H1 (cell line): ENCODE results near the gene UGT1A10. TPM values are rescaled to one million over a fixed set of nuclear protein-coding genes. Genes with fewer than 3 reads are reported as not detected.

Experiments used
- CTCF ChIA-PET: fragments of 300-600 bp; sonication (Branson Sonifier 250); formaldehyde crosslinking; loops from one replicate; lab custom pipeline; 2021; ENCODE audit not compliant: partially characterized antibody; lab: Charles Lee
- POLR2A ChIA-PET: fragments of 300-600 bp; sonication (Branson Sonifier 250); formaldehyde crosslinking; loops from one replicate; lab custom pipeline; 2021; ENCODE audit warnings: inconsistent platforms; ENCODE audit not compliant: partially characterized antibody; lab: Charles Lee
- DNase-seq, 2 experiments: peaks; one replicate each; pipeline versions ENCODE4 v3.0.0 to v3.0.0-alpha.2; 2010 to 2022; ENCODE audit warnings: low spot score in 2 of 2, low read depth in 1 of 2, mixed read lengths in 1 of 2
- FAIRE-seq: peaks from 2 replicates; lab custom pipeline; 2011; peaks lifted over from hg19 to GRCh38; lab: Jason Lieb, UNC
- H2AFZ ChIP-seq: 2 replicates; pipeline ENCODE4 v1.8.1; 2012; ENCODE audit warnings: low read length, inconsistent platforms
- H2AK5ac ChIP-seq: 2 replicates; pipeline ENCODE4 v1.6.1; 2013; ENCODE audit warnings: low read depth, low read length
- H2BK120ac ChIP-seq: replicated peaks from 2 replicates; pipeline ENCODE3; 2013; ENCODE audit warnings: low read depth, low read length, inconsistent platforms
- H2BK12ac ChIP-seq: 2 replicates; pipeline ENCODE4 v1.6.1; 2013; ENCODE audit warnings: low read depth, low read length
- H2BK15ac ChIP-seq: 2 replicates; pipeline ENCODE4 v1.6.1; 2013; ENCODE audit warnings: low read length
- H2BK20ac ChIP-seq: 2 replicates; pipeline ENCODE4 v1.6.1; 2013; ENCODE audit warnings: low read length
- H2BK5ac ChIP-seq: 2 replicates; pipeline ENCODE4 v1.6.1; 2013; ENCODE audit warnings: low read depth, low read length
- H3K14ac ChIP-seq: 2 replicates; pipeline ENCODE4 v1.6.1; 2013; ENCODE audit warnings: inconsistent platforms; ENCODE audit not compliant: insufficient read length
- H3K18ac ChIP-seq: 2 replicates; pipeline ENCODE4 v1.6.1; 2013; ENCODE audit warnings: low read length; ENCODE audit errors: extremely low read depth
- H3K23ac ChIP-seq: 2 replicates; pipeline ENCODE4 v1.6.1; 2013; ENCODE audit warnings: inconsistent platforms; ENCODE audit not compliant: insufficient read length
- H3K23me2 ChIP-seq: 2 replicates; pipeline ENCODE4 v1.6.1; 2013; ENCODE audit warnings: low read depth, low read length
- H3K27ac ChIP-seq: 2 replicates; pipeline ENCODE4 v1.6.1; 2011; ENCODE audit warnings: low read depth, low read length, inconsistent platforms
- H3K27me3 ChIP-seq, 4 experiments: replicated peaks in 1 of 4; 1 replicate in 1 of 4; 2 replicates in 3 of 4; pipeline versions ENCODE4 v1.6.1 to v1.8.1; 2011 to 2013; ENCODE audit warnings: low read length in 3 of 4, mild to moderate bottlenecking in 3 of 4, inconsistent platforms in 2 of 4, mixed read lengths in 2 of 4, moderate library complexity in 1 of 4; ENCODE audit not compliant: control insufficient read depth in 3 of 4, insufficient read depth in 3 of 4; ENCODE audit errors: extremely low read depth in 1 of 4
- H3K36me3 ChIP-seq, 4 experiments: 2 replicates each; pipeline versions ENCODE4 v1.6.1 to v1.8.1; 2011 to 2013; ENCODE audit warnings: mild to moderate bottlenecking in 4 of 4, low read length in 3 of 4, moderate library complexity in 2 of 4, control low read depth in 1 of 4, inconsistent platforms in 1 of 4; ENCODE audit not compliant: insufficient read depth in 4 of 4, control insufficient read depth in 2 of 4
- H3K4ac ChIP-seq: replicated peaks from 2 replicates; pipeline ENCODE3; 2013; ENCODE audit warnings: low read length, low read depth, mixed read lengths, inconsistent platforms; ENCODE audit not compliant: insufficient read length
- H3K4me1 ChIP-seq, 4 experiments: replicated peaks in 1 of 4; 1 replicate in 1 of 4; 2 replicates in 3 of 4; pipeline versions ENCODE4 v1.6.1 to v1.8.1; 2011 to 2013; ENCODE audit warnings: low read length in 3 of 4, inconsistent platforms in 2 of 4, mixed read lengths in 1 of 4; ENCODE audit not compliant: insufficient read depth in 4 of 4, control insufficient read depth in 3 of 4
- H3K4me2 ChIP-seq, 2 experiments: 2 replicates each; pipeline versions ENCODE4 v1.6.1 to v1.8.1; 2011 to 2013; ENCODE audit warnings: low read depth in 2 of 2, low read length in 2 of 2, control low read depth in 1 of 2, inconsistent platforms in 1 of 2, mild to moderate bottlenecking in 1 of 2; ENCODE audit not compliant: insufficient read depth in 1 of 2
- H3K4me3 ChIP-seq, 4 experiments: fragments of 200-600, 300-600 bp in 1 of 4; sonication (generic), shearing (Covaris generic), sonication (Bioruptor Twin) in 1 of 4; 2 replicates each; pipeline versions ENCODE4 v1.5.1 to v1.8.1; 2011 to 2016; ENCODE audit warnings: low read length in 4 of 4, low read depth in 3 of 4, control low read depth in 2 of 4, inconsistent platforms in 2 of 4, mild to moderate bottlenecking in 2 of 4, mixed read lengths in 1 of 4, moderate library complexity in 1 of 4; ENCODE audit not compliant: insufficient read depth in 2 of 4; ENCODE audit errors: extremely low read depth in 1 of 4
- H3K56ac ChIP-seq: replicated peaks from 2 replicates; pipeline ENCODE3; 2013; ENCODE audit warnings: low read depth, mild to moderate bottlenecking, mixed read lengths, low read length, inconsistent platforms; ENCODE audit not compliant: insufficient read length
- H3K79me1 ChIP-seq: 2 replicates; pipeline ENCODE4 v1.6.1; 2013; ENCODE audit warnings: low read depth, low read length, control low read depth
- H3K79me2 ChIP-seq, 2 experiments: 2 replicates each; pipeline versions ENCODE4 v1.6.1 to v1.8.1; 2012 to 2013; ENCODE audit warnings: low read length in 2 of 2, mild to moderate bottlenecking in 2 of 2, inconsistent platforms in 1 of 2; ENCODE audit not compliant: insufficient read depth in 2 of 2, control insufficient read depth in 1 of 2
- H3K9ac ChIP-seq, 4 experiments: replicated peaks in 1 of 4; 1 replicate in 1 of 4; 2 replicates in 3 of 4; pipeline versions ENCODE4 v1.6.1 to v1.8.1; 2011 to 2013; ENCODE audit warnings: low read depth in 3 of 4, low read length in 3 of 4, control low read depth in 2 of 4, mild to moderate bottlenecking in 2 of 4, moderate library complexity in 2 of 4, inconsistent platforms in 1 of 4; ENCODE audit errors: extremely low read depth in 1 of 4
- H3K9me3 ChIP-seq, 2 experiments: 2 replicates each; pipeline versions ENCODE4 v1.6.1 to v1.8.1; 2012 to 2013; ENCODE audit warnings: mild to moderate bottlenecking in 2 of 2, moderate library complexity in 2 of 2, control low read depth in 1 of 2, inconsistent platforms in 1 of 2, low read depth in 1 of 2, low read length in 1 of 2, mixed read lengths in 1 of 2; ENCODE audit not compliant: insufficient read depth in 2 of 2
- H4K20me1 ChIP-seq, 2 experiments: replicated peaks in 1 of 2; 2 replicates each; pipeline versions ENCODE3 to v1.8.1; 2011 to 2013; ENCODE audit warnings: inconsistent platforms in 2 of 2, low read length in 2 of 2, mild to moderate bottlenecking in 1 of 2; ENCODE audit not compliant: insufficient read depth in 2 of 2, control insufficient read depth in 1 of 2
- H4K5ac ChIP-seq: 2 replicates; pipeline ENCODE4 v1.6.1; 2013; ENCODE audit warnings: low read length, low read depth, mixed read lengths, inconsistent platforms; ENCODE audit not compliant: insufficient read length
- H4K8ac ChIP-seq: 2 replicates; pipeline ENCODE4 v1.8.0; 2013; ENCODE audit warnings: mild to moderate bottlenecking, moderate library complexity, low read length, inconsistent platforms; ENCODE audit not compliant: insufficient read depth; ENCODE audit errors: extremely low read depth
- H4K91ac ChIP-seq: replicated peaks from 2 replicates; pipeline ENCODE3; 2013; ENCODE audit warnings: low read length, mixed read lengths, inconsistent platforms; ENCODE audit not compliant: insufficient read length
- BACH1 ChIP-seq: IDR thresholded peaks from 2 replicates; pipeline ENCODE4 v1.6.1; 2012; ENCODE audit warnings: low read length, improper control_type of control experiment
- CBX5 ChIP-seq: fragments of 300-800, 300-1000 bp; sonication (generic); IDR thresholded peaks from 2 replicates; pipeline ENCODE4 v1.7.1; 2016; ENCODE audit warnings: antibody characterized with exemption, low read length, low read depth
- CHD2 ChIP-seq: IDR thresholded peaks from 2 replicates; pipeline ENCODE4 v1.6.1; 2012; ENCODE audit warnings: low read length, improper control_type of control experiment
- RFX5 ChIP-seq: IDR thresholded peaks from 2 replicates; pipeline ENCODE4 v1.6.1; 2011; ENCODE audit warnings: low read depth, low read length, improper control_type of control experiment, borderline replicate concordance
- SIRT6 ChIP-seq: IDR thresholded peaks from one replicate; pipeline ENCODE4 v1.7.1; 2012; ENCODE audit warnings: low read length, inconsistent platforms
- SP1 ChIP-seq: IDR thresholded peaks from 2 replicates; pipeline ENCODE4 v1.6.1; 2011; ENCODE audit warnings: low read depth, low read length
- TAF7 ChIP-seq: optimal IDR thresholded peaks from 2 replicates; pipeline ENCODE3; 2011; ENCODE audit warnings: low read depth, mild to moderate bottlenecking, inconsistent platforms, low read length, moderate library complexity, borderline replicate concordance
- TBP ChIP-seq: IDR thresholded peaks from 2 replicates; pipeline ENCODE4 v1.6.1; 2011; ENCODE audit warnings: low read depth, low read length, improper control_type of control experiment
- TCF12 ChIP-seq: IDR thresholded peaks from 2 replicates; pipeline ENCODE4 v1.6.1; 2011; ENCODE audit warnings: low read depth, mild to moderate bottlenecking, low read length
- WGBS, 2 experiments: shearing (Covaris generic) in 1 of 2; methylation state at CpG; one replicate each; pipeline versions ENCODE4 v1.1.6 to v1.1.7; 2013 to 2015; ENCODE audit warnings: low lambda C conversion rate in 2 of 2, mixed read lengths in 2 of 2, inconsistent platforms in 1 of 2, low coverage in 1 of 2, missing lambda C conversion rate in 1 of 2; ENCODE audit not compliant: insufficient replicate concordance in 2 of 2, insufficient coverage in 1 of 2, insufficient read length in 1 of 2; ENCODE audit errors: extremely low coverage in 1 of 2, missing lambda C conversion rate in 1 of 2; 5-methylcytosine and 5-hydroxymethylcytosine counted together
- polyA plus RNA-seq, 7 experiments: library from polyadenylated mRNA; depleted of rRNA in 3 of 7; stranded (reverse) in 5 of 7; unstranded in 2 of 7; fragments of >200 nt in 5 of 7; fragments of 200-250 nt in 2 of 7; gene quantifications; 1 replicate in 5 of 7; 2 replicates in 1 of 7; 4 replicates in 1 of 7; pipeline versions ENCODE4 v1.2.1 to v1.2.3, GENCODE V29; 2011 to 2013; ENCODE audit warnings: missing spikeins in 2 of 7, mixed read lengths in 2 of 7
- total RNA-seq: library from RNA; stranded (reverse); fragmentation: NEBNext Ultra II Directional; extraction: Animal tissue kit (Norgen Biotek cat#: 25700); gene quantifications from 2 replicates; pipeline ENCODE4 v1.2.1, GENCODE V29; 2021
- TF ChIP-seq, protein P1 (sequence below): IDR thresholded peaks from 2 replicates; pipeline ENCODE4 v1.6.1; 2011; ENCODE audit warnings: low read length, improper control_type of control experiment

The UGT1A10 gene
- total and polyA plus RNA-seq, 2 of the 8 experiments (the other 6 are each of a cell fraction or from before 2014, with no cell fraction given): not detected

DNA sequence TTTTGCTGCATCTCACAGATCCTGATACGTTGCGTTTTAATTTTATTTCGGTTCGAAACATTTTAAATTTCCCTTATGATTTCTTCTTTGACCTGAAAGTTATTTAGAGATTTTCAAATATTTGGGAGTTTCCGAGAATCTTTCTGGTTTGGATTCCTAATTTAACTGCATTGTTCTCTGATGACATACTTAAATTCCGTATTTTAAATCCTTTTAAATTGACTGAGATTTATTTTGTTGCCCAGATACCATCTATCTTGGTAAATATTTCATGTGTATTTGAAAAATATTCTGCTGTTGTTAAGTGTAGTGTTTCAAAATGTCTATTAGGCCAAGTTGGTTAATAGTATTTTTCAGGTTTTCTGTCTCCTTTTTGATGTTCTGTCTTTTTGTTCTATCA, 179.6 kb downstream of the UGT1A10 start:
- Histone ChIP-seq H3K9me3 (no peaks in the 10 kb centered on the region), H3K56ac (no peak overlapping the region), H3K23me2 (no peaks in the 10 kb centered on the region), H2BK5ac (no peak overlapping the region), H3K4ac (no peak overlapping the region), H3K79me1 (no peaks in the 10 kb centered on the region), H3K4me2 (no peak overlapping the region), H3K14ac (no peak overlapping the region), H4K5ac (no peak overlapping the region), H3K23ac (no peak overlapping the region), H4K91ac (no peak overlapping the region), H3K4me3 (no peak overlapping the region), H4K20me1 (no peaks in the 10 kb centered on the region), H2BK20ac (no peak overlapping the region), H2BK120ac (no peak overlapping the region), H2BK12ac (no peak overlapping the region), H3K18ac (no peak overlapping the region), H3K27ac (no peak overlapping the region), H4K8ac (no peak overlapping the region), H2AFZ (no peak overlapping the region), H3K27me3 (no peaks in the 10 kb centered on the region), H2AK5ac (no peak overlapping the region), H3K79me2 (no peaks in the 10 kb centered on the region), H2BK15ac (no peak overlapping the region), H3K4me1 (no peaks in the 10 kb centered on the region), H3K36me3 (no peaks in the 10 kb centered on the region), H3K9ac (no peak overlapping the region)
- ChIA-PET POLR2A (no interaction called here), CTCF (no interaction called here)
- FAIRE-seq (no peak), DNase-seq (no peak)
- 84% methylated on average over 6 of the region's 6 CpGs; no CpG with 5 or more reads in 1 of the 2 experiments for WGBS, 2 experiments
- TF ChIP-seq TBP (no peak), RFX5 (no peak), CHD2 (no peak), TCF12 (no peak), CBX5 (no peak), SP1 (no peak), SIRT6 (no peak), BACH1 (no peak), TAF7 (no peak)
- TF ChIP-seq, protein P1, sequence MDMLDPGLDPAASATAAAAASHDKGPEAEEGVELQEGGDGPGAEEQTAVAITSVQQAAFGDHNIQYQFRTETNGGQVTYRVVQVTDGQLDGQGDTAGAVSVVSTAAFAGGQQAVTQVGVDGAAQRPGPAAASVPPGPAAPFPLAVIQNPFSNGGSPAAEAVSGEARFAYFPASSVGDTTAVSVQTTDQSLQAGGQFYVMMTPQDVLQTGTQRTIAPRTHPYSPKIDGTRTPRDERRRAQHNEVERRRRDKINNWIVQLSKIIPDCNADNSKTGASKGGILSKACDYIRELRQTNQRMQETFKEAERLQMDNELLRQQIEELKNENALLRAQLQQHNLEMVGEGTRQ: no peak
